ENCODE results near the gene GRIK4. TPM values are rescaled to one million over a fixed set of nuclear protein-coding genes. Genes with fewer than 3 reads are reported as not detected.

The GRIK4 gene
- total RNA-seq, 1 experiment from 2014 or later: not detected

DNA sequence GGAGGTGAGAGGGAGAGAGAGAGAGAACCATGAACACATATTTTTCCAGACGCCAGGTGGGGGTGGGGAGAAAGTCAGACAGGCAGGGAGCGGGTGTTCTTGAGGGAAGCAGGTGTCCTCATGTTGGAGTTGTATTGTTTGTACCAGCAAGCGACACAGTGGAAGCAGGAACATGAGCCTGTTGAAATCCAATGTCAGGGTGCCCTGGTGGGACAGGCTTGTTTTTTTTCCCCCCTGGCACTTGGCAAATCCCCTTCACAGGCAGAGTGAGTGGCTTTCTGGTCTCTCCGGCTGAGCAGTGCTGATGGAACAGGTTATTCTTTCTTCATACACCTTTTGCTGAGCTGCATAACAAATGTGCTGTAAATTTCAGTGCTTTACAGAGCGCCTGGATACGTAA lies 125.6 kb downstream of the GRIK4 start:
- no TSS peak for BruUV-seq (replicated peaks)
- POLR2A ChIA-PET: no interaction called here
- Mint-ChIP-seq H3K27me3 (ENCODE audit: insufficient read depth, unreplicated experiment) (peaks cover 55% of the 10 kb centered on the region), H3K36me3 (ENCODE audit: insufficient read depth, unreplicated experiment) (no peaks in the 10 kb centered on the region), H3K9me3 (ENCODE audit: unreplicated experiment) (no peaks in the 10 kb centered on the region), H3K4me3 (ENCODE audit: unreplicated experiment) (no peak overlapping the region), H3K27ac (ENCODE audit: low read depth, unreplicated experiment) (no peak overlapping the region), H3K4me1 (ENCODE audit: insufficient read depth, unreplicated experiment) (no peaks in the 10 kb centered on the region)
- no peak for DNase-seq (ENCODE audit: unreplicated experiment)
- intact Hi-C loops (cut with micrococcal nuclease): no loop called here
- TF ChIP-seq, protein P1, sequence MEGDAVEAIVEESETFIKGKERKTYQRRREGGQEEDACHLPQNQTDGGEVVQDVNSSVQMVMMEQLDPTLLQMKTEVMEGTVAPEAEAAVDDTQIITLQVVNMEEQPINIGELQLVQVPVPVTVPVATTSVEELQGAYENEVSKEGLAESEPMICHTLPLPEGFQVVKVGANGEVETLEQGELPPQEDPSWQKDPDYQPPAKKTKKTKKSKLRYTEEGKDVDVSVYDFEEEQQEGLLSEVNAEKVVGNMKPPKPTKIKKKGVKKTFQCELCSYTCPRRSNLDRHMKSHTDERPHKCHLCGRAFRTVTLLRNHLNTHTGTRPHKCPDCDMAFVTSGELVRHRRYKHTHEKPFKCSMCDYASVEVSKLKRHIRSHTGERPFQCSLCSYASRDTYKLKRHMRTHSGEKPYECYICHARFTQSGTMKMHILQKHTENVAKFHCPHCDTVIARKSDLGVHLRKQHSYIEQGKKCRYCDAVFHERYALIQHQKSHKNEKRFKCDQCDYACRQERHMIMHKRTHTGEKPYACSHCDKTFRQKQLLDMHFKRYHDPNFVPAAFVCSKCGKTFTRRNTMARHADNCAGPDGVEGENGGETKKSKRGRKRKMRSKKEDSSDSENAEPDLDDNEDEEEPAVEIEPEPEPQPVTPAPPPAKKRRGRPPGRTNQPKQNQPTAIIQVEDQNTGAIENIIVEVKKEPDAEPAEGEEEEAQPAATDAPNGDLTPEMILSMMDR (IDR thresholded peaks at IDR 0.05; ENCODE audit: unreplicated experiment): no peak
- CTCF ChIA-PET: interaction anchor here (0.5 to 0.8 kb wide), 3 partner anchors 47 to 210 kb away, joined by 3 to 5 read pairs (median 3); no protein-coding TSS in a partner anchor

DNA sequence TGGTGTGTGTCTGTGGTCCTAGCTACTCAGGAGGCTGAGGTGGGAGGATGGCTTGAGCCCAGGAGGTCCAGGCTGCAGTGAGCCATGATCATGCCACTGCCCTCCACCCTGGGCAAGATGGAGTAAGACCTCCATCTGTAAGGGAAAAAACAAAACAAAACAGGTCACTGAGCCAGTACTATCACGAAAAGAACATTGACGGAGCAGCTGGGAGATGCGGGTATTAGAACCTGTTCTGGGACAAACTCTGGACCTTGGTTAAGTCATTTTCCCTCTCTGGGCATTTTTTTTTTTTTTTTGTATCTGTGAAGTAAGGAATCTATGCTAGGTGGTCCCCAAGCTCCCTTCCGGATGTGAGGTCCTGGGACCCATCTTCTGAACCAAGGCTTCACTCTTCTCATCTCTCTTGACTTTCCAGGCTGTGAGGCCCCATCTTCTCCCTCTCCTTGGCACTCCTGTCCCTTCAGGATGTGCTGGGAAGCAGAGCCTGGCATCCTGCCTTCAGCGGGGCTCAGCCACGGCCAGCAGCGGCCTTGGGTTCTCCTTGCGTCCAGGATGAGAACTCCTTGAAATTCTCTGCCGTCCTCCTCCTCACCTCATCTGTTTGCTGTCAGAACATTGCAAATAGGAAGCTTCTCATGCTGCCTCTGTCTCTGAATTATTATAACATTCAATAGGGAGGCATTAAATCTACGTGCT lies 130.8 kb downstream of the GRIK4 start:
- Mint-ChIP-seq H3K9me3 (ENCODE audit: unreplicated experiment) (no peaks in the 10 kb centered on the region), H3K4me1 (ENCODE audit: insufficient read depth, unreplicated experiment) (no peaks in the 10 kb centered on the region), H3K27me3 (ENCODE audit: insufficient read depth, unreplicated experiment) (peaks cover 62% of the 10 kb centered on the region), H3K27ac (ENCODE audit: low read depth, unreplicated experiment) (no peak overlapping the region), H3K4me3 (ENCODE audit: unreplicated experiment) (no peak overlapping the region), H3K36me3 (ENCODE audit: insufficient read depth, unreplicated experiment) (no peaks in the 10 kb centered on the region)
- TF ChIP-seq, protein P1 (IDR thresholded peaks at IDR 0.05; ENCODE audit: unreplicated experiment): no peak
- DNase-seq (ENCODE audit: unreplicated experiment): no peak
- no TSS peak for BruUV-seq (replicated peaks)
- intact Hi-C loops (cut with micrococcal nuclease): no loop called here
- ChIA-PET POLR2A (no interaction called here), CTCF (interaction anchor here (0.6 to 1.5 kb wide), 4 partner anchors 17 to 496 kb away, joined by 3 to 6 read pairs (median 4); no protein-coding TSS in a partner anchor)

DNA sequence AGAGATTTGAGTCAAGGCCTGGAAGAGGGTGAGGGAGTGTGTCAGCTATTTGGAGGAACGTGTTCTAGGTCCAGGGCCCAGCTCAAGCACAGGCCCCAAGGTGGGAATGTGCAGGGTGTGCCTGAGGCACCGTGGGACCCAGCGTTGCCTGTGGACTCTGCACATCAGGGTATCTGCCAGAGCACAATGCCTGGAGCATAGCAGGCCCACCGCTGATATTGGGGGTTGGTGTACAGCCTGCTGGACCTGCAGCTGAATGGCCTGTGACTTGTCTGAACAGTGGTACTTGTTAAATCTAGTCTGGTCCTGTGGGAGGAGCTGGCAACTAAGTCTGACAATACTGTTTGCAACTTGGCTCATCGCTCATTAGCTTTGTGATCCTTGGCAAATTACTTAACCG lies 131.7 kb downstream of the GRIK4 start:
- intact Hi-C loops (cut with micrococcal nuclease): no loop called here
- H3K36me3 Mint-ChIP-seq (ENCODE audit: insufficient read depth, unreplicated experiment): no peaks in the 10 kb centered on the region
- H3K27me3 Mint-ChIP-seq (ENCODE audit: insufficient read depth, unreplicated experiment): peaks cover 62% of the 10 kb centered on the region
- TF ChIP-seq, protein P1 (IDR thresholded peaks at IDR 0.05; ENCODE audit: unreplicated experiment): no peak
- CTCF ChIA-PET: interaction anchor here (0.7 to 1.5 kb wide), 2 partner anchors 11 to 159 kb away, joined by 3 to 4 read pairs; no protein-coding TSS in a partner anchor
- H3K4me3 Mint-ChIP-seq (ENCODE audit: unreplicated experiment): no peak overlapping the region
- BruUV-seq (replicated peaks): no TSS peak
- no peak overlapping the region for H3K27ac Mint-ChIP-seq (ENCODE audit: low read depth, unreplicated experiment)
- no peaks in the 10 kb centered on the region for H3K4me1 Mint-ChIP-seq (ENCODE audit: insufficient read depth, unreplicated experiment)
- no peaks in the 10 kb centered on the region for H3K9me3 Mint-ChIP-seq (ENCODE audit: unreplicated experiment)
- no peak for DNase-seq (ENCODE audit: unreplicated experiment)
- POLR2A ChIA-PET: interaction anchor here (0.6 to 0.8 kb wide), 2 partner anchors 14 to 402 kb away, joined by 3 to 4 read pairs; no protein-coding TSS in a partner anchor

DNA sequence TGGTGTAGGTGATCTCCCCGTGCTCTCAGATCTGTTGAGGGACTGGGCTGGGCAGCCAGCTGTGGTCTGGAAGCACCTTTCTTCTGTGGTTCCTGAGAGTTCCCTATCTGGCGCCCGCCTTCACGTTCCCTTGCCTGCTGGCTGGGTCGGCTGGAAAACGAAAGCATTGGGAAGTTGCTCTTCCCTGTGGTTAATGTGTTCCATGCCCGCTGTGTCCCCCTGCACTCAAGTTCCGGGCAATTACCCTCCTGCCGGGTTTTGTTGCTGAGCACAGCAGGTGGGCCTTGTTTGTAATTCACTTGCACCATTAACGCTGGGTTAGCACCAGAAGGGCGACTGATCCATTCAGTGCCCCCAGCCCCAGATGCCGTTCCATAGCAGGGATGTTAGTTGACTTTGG lies 134.1 kb downstream of the GRIK4 start:
- Mint-ChIP-seq H3K4me3 (ENCODE audit: unreplicated experiment) (no peak overlapping the region), H3K27ac (ENCODE audit: low read depth, unreplicated experiment) (no peak overlapping the region), H3K27me3 (ENCODE audit: insufficient read depth, unreplicated experiment) (peaks cover 66% of the 10 kb centered on the region), H3K36me3 (ENCODE audit: insufficient read depth, unreplicated experiment) (no peaks in the 10 kb centered on the region), H3K4me1 (ENCODE audit: insufficient read depth, unreplicated experiment) (no peaks in the 10 kb centered on the region), H3K9me3 (ENCODE audit: unreplicated experiment) (no peaks in the 10 kb centered on the region)
- no peak for DNase-seq (ENCODE audit: unreplicated experiment)
- TF ChIP-seq, protein P1 (IDR thresholded peaks at IDR 0.05; ENCODE audit: unreplicated experiment): no peak
- ChIA-PET CTCF (interaction anchor here (0.5 kb wide), 1 partner anchor 47 kb away, joined by 6 read pairs; no protein-coding TSS in a partner anchor), POLR2A (interaction anchor here (0.7 kb wide), 1 partner anchor 10 kb away, joined by 3 read pairs; no protein-coding TSS in a partner anchor)
- intact Hi-C loops (cut with micrococcal nuclease): no loop called here
- no TSS peak for BruUV-seq (replicated peaks)

Data from MCF 10A (cell line).